Stomach smooth muscle (tissue), 2 donors: ENCODE results near the gene MRPL23.

Experiments
- H3K27ac ChIP-seq: one replicate; pipeline ENCODE4 v1.7.0; 2013; ENCODE audit warnings: mild to moderate bottlenecking, low read length, inconsistent platforms
- H3K27me3 ChIP-seq, 2 donors: one replicate each; pipeline ENCODE4 v1.7.0; 2013; ENCODE audit warnings: low read length in 2 of 2; ENCODE audit not compliant: insufficient read depth in 2 of 2, control insufficient read depth in 1 of 2
- H3K36me3 ChIP-seq, 2 donors: one replicate each; pipeline ENCODE4 v1.7.0; 2013; ENCODE audit warnings: low read length in 2 of 2; ENCODE audit not compliant: control insufficient read depth in 2 of 2, insufficient read depth in 2 of 2
- H3K4me1 ChIP-seq: one replicate; pipeline ENCODE4 v1.7.0; 2013; ENCODE audit warnings: low read length; ENCODE audit not compliant: control insufficient read depth, insufficient read depth
- H3K4me3 ChIP-seq, 2 donors: one replicate each; pipeline ENCODE4 v1.7.0; 2013; ENCODE audit warnings: low read length in 2 of 2
- H3K9ac ChIP-seq, 2 donors: one replicate each; pipeline ENCODE4 v1.7.0; 2013; ENCODE audit warnings: low read length in 2 of 2, mild to moderate bottlenecking in 1 of 2
- H3K9me3 ChIP-seq, 2 donors: one replicate each; pipeline ENCODE4 v1.7.0; 2013; ENCODE audit warnings: low read length in 2 of 2; ENCODE audit not compliant: control insufficient read depth in 2 of 2
- donor health status: healthy.
- donor health status: Pancreatic carcinoma.

Gene MRPL23

DNA sequence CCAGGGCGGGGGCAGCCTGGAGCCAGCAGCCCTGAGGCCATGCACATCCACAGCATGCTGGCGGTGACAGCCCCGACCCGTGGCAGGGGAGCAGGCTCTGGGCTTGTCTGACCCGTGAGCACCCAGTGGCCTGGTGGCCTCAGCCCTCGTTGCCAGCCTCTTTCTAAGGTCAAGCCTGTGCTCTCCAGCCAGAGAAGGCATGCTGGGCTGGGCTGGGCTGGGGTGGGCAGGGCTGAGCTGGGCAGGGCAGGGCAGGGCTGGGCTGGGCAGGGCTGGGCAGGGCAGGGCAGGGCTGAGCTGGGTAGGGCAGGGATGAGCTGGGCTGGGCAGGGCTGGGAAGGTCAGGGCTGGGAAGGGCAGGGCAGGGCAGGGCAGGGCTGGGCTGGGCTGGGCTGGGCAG lies 39.9 kb downstream of the MRPL23 start:
- no peaks in the 10 kb centered on the region for H3K27me3 ChIP-seq
- no peaks in the 10 kb centered on the region for H3K36me3 ChIP-seq
- no peak overlapping the region for H3K9ac ChIP-seq
- H3K27ac ChIP-seq: no peak overlapping the region
- H3K4me3 ChIP-seq: no peak overlapping the region
- H3K9me3 ChIP-seq: no peaks in the 10 kb centered on the region
- no peaks in the 10 kb centered on the region for H3K4me1 ChIP-seq

GRCh38 chr11:1988174-1988573 lies 41.0 kb downstream of the MRPL23 start:
- no peak overlapping the region for H3K27ac ChIP-seq
- H3K4me1 ChIP-seq: no peaks in the 10 kb centered on the region
- no peaks in the 10 kb centered on the region for H3K9me3 ChIP-seq
- no peaks in the 10 kb centered on the region for H3K27me3 ChIP-seq
- no peaks in the 10 kb centered on the region for H3K36me3 ChIP-seq
- no peak overlapping the region for H3K9ac ChIP-seq
- no peak overlapping the region for H3K4me3 ChIP-seq

- no peaks in the 10 kb centered on the region for H3K36me3 ChIP-seq
- no peaks in the 10 kb centered on the region for H3K27me3 ChIP-seq
- H3K9ac ChIP-seq: no peak overlapping the region
- no peaks in the 10 kb centered on the region for H3K9me3 ChIP-seq
- no peaks in the 10 kb centered on the region for H3K4me1 ChIP-seq
- H3K4me3 ChIP-seq: no peak overlapping the region
- no peak overlapping the region for H3K27ac ChIP-seq
Measured at GRCh38 chr11:1988667-1989317, 41.7 kb downstream of the MRPL23 start.

GRCh38 chr11:1989953-1990352 lies 42.8 kb downstream of the MRPL23 start:
- Histone ChIP-seq H3K9me3 (no peaks in the 10 kb centered on the region), H3K4me3 (no peak overlapping the region), H3K36me3 (no peaks in the 10 kb centered on the region), H3K9ac (no peak overlapping the region), H3K27me3 (no peaks in the 10 kb centered on the region), H3K27ac (no peak overlapping the region), H3K4me1 (no peaks in the 10 kb centered on the region)

- Histone ChIP-seq H3K9ac (no peak overlapping the region), H3K4me1 (no peaks in the 10 kb centered on the region), H3K27me3 (no peaks in the 10 kb centered on the region), H3K9me3 (no peaks in the 10 kb centered on the region), H3K36me3 (no peaks in the 10 kb centered on the region), H3K27ac (no peak overlapping the region), H3K4me3 (no peak overlapping the region)
Measured at GRCh38 chr11:1990872-1991578, 43.9 kb downstream of the MRPL23 start.

GRCh38 chr11:1992111-1992510 lies 45.0 kb downstream of the MRPL23 start:
- no peaks in the 10 kb centered on the region for H3K4me1 ChIP-seq
- H3K9ac ChIP-seq: no peak overlapping the region
- H3K27ac ChIP-seq: no peak overlapping the region
- H3K36me3 ChIP-seq: no peaks in the 10 kb centered on the region
- H3K9me3 ChIP-seq: no peaks in the 10 kb centered on the region
- H3K27me3 ChIP-seq: no peaks in the 10 kb centered on the region
- H3K4me3 ChIP-seq: no peak overlapping the region

DNA sequence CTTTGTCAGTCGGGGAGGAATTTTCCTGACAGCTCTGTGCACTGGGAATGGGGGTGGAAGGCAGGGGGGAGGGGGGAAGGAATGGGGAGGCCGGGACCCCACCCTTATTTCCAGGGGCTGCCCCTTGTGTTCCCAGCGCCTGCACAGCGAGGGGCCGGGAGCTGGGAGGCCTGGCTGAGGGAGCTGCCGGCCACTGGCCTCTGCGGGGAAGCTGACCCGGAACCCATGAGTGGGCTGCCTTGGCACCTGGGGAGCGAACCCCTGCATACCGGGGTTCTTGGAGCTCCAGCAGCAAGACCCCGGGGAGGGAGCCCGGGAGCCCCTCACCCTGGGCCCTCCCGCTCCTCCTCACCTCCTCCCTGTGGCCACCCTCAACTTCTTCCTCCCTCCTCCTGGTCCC lies 47.0 kb downstream of the MRPL23 start:
- Histone ChIP-seq H3K36me3 (no peaks in the 10 kb centered on the region), H3K9ac (no peak overlapping the region), H3K27me3 (no peaks in the 10 kb centered on the region), H3K27ac (no peak overlapping the region), H3K4me3 (no peak overlapping the region), H3K9me3 (no peaks in the 10 kb centered on the region), H3K4me1 (no peaks in the 10 kb centered on the region)

DNA sequence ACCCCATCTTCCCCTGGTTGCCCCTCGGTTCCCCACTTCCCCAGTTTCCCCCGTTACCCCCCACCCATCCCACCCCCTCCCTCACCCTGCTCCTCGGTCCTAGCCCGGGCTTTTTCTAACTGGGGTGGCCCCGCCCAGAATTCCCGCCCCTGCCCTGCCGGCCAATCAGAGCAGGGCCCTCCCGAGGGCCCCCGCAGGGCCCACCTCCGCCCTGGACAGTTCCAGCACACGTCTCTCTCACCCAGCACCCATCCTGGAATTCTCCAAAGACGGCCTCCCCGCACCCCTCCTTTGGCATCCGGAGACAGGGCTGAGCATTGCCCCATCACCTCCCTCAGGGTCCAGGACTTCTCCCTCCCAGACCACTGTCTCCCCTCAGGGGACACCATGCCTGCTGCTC lies 50.6 kb downstream of the MRPL23 start, which contains the start of gene H19:
H19 (minus strand) TSS at position 88 of the 400 bp plus-strand sequence.
- Histone ChIP-seq H3K27ac (no peak within 1 kb of the TSS), H3K27me3 (no peaks in the 10 kb centered on the region), H3K4me1 (no peaks in the 10 kb centered on the region), H3K36me3 (no peaks in the 10 kb centered on the region), H3K9ac (no peak within 1 kb of the TSS), H3K4me3 (no peak within 1 kb of the TSS), H3K9me3 (no peaks in the 10 kb centered on the region)

DNA sequence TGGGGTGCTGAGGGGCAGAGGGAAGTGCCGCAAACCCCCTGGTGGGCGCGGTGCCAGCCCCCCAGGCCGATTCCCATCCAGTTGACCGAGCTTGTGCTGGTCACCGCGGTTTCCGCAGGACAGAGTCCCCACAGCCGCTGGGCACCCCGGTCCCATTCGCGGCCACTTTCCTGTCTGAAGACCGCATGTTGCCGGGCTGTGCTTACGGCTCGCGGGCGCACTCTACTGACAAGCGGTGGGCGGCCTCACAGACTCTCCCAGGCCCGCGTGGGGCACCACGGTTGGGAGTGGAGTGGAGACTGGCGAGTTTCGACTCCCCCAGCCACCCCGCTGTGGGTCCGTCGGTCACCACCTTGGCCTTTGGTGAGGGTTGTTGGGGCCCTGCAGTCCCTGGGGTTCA lies 51.2 kb downstream of the MRPL23 start:
- no peaks in the 10 kb centered on the region for H3K4me1 ChIP-seq
- H3K36me3 ChIP-seq: no peaks in the 10 kb centered on the region
- no peaks in the 10 kb centered on the region for H3K27me3 ChIP-seq
- no peaks in the 10 kb centered on the region for H3K9me3 ChIP-seq
- H3K9ac ChIP-seq: no peak overlapping the region
- H3K4me3 ChIP-seq: no peak overlapping the region
- H3K27ac ChIP-seq: no peak overlapping the region

DNA sequence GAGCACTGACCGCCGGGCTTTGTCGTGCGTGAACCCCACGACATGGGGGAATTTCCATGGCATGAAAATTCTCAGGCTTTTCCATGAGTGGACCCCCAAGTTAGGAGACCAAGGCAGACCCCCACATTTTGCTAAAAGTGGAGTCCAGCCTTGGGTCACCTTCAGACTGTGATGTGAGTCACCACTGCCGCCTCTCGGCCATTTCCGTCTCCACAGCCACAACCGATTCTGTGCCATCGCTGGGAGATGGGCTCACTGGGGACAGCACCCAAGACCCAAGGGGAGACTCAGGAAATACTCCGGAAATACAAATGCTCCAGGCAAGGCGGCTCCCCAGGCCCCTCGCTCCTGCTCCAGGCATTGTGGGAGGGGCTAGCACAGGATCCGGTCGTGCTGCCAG lies 51.7 kb downstream of the MRPL23 start:
- H3K4me1 ChIP-seq: no peaks in the 10 kb centered on the region
- H3K27ac ChIP-seq: no peak overlapping the region
- H3K9ac ChIP-seq: no peak overlapping the region
- no peaks in the 10 kb centered on the region for H3K9me3 ChIP-seq
- H3K27me3 ChIP-seq: no peaks in the 10 kb centered on the region
- no peaks in the 10 kb centered on the region for H3K36me3 ChIP-seq
- no peak overlapping the region for H3K4me3 ChIP-seq

GRCh38 chr11:2002042-2002776 lies 55.1 kb downstream of the MRPL23 start:
- Histone ChIP-seq H3K4me1 (no peaks in the 10 kb centered on the region), H3K36me3 (no peaks in the 10 kb centered on the region), H3K27ac (no peak overlapping the region), H3K27me3 (no peaks in the 10 kb centered on the region), H3K4me3 (no peak overlapping the region), H3K9me3 (no peaks in the 10 kb centered on the region), H3K9ac (no peak overlapping the region)
